Memory B cell (primary cell): ENCODE measurements around the gene GNLY.
"Not testable (repeated sequence)": the region's sequence is repeated elsewhere in the genome, so short reads cannot be mapped to it uniquely, and the experiment has no call there.

Experiments used
- ATAC-seq: fragments of 150-1000 bp; cut with Tn5 transposase; 2 replicates; pipeline ENCODE4 v1.10.0; 2021; ENCODE audit warnings: low read depth, mild to moderate bottlenecking, moderate library complexity
- DNase-seq, 2 donors: peaks; one replicate each; pipeline ENCODE4 v3.0.0; 2022; ENCODE audit warnings: low spot score in 2 of 2
- H3K27ac Mint-ChIP-seq: one replicate; pipeline ENCODE4 v1.8.0; 2022; ENCODE audit warnings: mild to moderate bottlenecking, moderate library complexity, mixed read lengths
- H3K27me3 Mint-ChIP-seq: one replicate; pipeline ENCODE4 v1.8.0; 2022; ENCODE audit warnings: mixed read lengths
- H3K36me3 Mint-ChIP-seq: one replicate; pipeline ENCODE4 v1.8.0; 2022; ENCODE audit warnings: mild to moderate bottlenecking, mixed read lengths
- H3K4me1 Mint-ChIP-seq: one replicate; pipeline ENCODE4 v1.8.0; 2022; ENCODE audit warnings: mixed read lengths
- H3K4me3 Mint-ChIP-seq: one replicate; pipeline ENCODE4 v1.8.0; 2022; ENCODE audit warnings: mild to moderate bottlenecking, moderate library complexity, mixed read lengths
- H3K9me3 Mint-ChIP-seq: one replicate; pipeline ENCODE4 v1.8.0; 2022; ENCODE audit warnings: mixed read lengths

Gene GNLY

DNA sequence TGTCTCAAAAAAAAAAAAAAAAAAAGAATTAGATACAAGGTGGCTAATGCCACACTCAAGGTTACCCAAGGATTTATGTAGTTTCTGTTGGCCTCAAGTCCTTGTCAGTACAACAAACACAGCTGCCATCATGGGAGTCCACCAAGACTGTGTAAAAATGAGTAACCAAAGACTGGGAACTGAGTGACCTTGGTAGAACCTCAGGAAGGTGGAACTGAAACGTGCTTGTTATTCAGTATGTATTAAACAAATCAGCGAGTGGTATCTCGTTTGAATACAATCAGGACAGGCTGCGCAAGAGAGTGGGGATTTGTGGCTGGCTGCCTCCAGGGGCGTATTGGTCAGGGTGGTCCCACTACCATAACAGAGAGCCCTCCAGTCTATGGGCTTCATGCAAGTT lies 24.6 kb upstream of the GNLY start:
- ATAC-seq (peak; percentile 76), DNase-seq (no peak)
- H3K36me3 Mint-ChIP-seq, result no peaks in the 10 kb centered on the region
- peak overlapping the region; percentile 25 for H3K4me3 Mint-ChIP-seq
- no peak overlapping the region for H3K27ac Mint-ChIP-seq
- no peaks in the 10 kb centered on the region for H3K9me3 Mint-ChIP-seq
- H3K27me3 Mint-ChIP-seq, result peaks cover 10% of the 10 kb centered on the region
- H3K4me1 Mint-ChIP-seq, result peaks cover 23% of the 10 kb centered on the region

DNA sequence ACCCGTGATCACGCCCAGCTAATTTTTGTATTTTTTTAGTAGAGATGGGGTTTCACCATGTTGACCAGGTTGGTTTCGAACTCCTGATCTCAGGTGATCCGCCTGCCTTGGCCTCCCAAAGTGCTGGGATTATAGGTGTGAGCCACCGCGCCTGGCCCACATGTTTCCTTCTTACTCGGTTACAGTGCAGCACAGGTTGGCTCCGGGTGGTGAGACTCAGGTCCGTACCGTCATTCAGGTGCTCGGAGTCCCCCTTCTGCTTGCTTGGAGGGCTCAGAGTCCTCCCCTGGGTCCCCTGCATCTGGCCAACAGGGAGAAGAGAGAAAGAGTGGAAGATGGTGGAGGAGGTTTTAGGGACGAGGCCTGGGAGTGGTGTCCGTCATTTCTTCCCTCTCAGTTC lies 23.7 kb upstream of the GNLY start:
- H3K36me3 Mint-ChIP-seq, H3K4me3 Mint-ChIP-seq, H3K27ac Mint-ChIP-seq, ATAC-seq, H3K9me3 Mint-ChIP-seq, DNase-seq: not testable (repeated sequence)
- Mint-ChIP-seq H3K27me3 (peaks cover 10% of the 10 kb centered on the region), H3K4me1 (peaks cover 23% of the 10 kb centered on the region)

DNA sequence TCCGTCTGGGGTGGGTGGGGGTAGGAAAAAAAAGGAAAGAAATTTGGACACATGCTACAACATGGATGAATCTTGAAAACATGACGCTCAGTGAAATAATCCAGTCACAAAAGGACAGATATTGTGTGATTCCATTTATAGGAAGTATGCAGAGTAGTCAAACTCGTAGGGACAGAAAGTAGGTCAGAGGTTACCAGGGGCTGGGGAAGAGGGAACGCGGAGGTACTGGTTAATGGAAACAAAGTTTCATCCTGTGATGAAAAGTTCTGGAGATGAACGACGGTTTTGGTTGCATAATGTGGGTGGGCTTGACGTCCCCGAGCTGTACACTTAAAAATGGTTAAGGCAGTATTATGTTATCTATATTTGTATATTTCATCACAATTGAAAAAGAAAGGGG lies 21.7 kb upstream of the GNLY start:
- ATAC-seq, result no peak
- no peak for DNase-seq
- no peaks in the 10 kb centered on the region for H3K36me3 Mint-ChIP-seq
- peaks cover 3% of the 10 kb centered on the region for H3K27me3 Mint-ChIP-seq
- no peaks in the 10 kb centered on the region for H3K9me3 Mint-ChIP-seq
- peaks cover 12% of the 10 kb centered on the region for H3K4me1 Mint-ChIP-seq
- H3K4me3 Mint-ChIP-seq, result peak overlapping the region; percentile 0
- no peak overlapping the region for H3K27ac Mint-ChIP-seq

DNA sequence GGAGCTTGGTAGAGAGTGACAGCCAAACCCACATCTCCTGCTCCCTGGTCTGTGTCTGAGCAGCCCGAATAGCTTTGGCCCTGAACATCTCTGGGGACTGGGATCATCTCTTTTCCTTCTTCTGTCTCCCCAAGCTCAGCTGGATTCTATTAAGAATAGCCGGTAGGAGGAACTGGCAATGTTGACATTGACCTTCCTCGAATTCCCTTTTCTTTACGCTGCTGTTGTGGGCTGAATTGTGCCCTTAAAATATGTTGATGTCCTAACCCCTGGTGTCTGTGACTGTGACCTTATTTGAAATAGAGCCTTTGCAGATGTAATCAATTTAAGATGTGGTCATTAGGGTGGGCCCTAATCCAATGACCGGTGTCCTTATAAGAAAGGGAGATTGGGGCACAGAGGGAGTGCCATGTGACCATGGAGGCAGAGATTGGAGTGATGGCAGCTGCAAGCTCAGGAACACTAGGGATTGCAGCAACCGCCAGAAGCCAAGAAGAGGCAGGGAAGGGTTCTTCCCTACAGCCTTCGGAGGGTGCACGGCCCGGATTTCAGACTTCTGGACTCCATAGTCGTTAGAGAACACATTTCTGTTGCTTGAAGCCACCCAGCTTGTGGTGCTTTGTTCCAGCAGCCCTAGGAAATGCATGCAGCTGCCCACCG lies 20.3 kb upstream of the GNLY start:
- H3K4me1 Mint-ChIP-seq, result peaks cover 10% of the 10 kb centered on the region
- DNase-seq, result no peak
- no peaks in the 10 kb centered on the region for H3K36me3 Mint-ChIP-seq
- H3K4me3 Mint-ChIP-seq, result no peak overlapping the region
- ATAC-seq, result no peak
- H3K27me3 Mint-ChIP-seq, result peaks cover 7% of the 10 kb centered on the region
- H3K27ac Mint-ChIP-seq, result no peak overlapping the region
- no peaks in the 10 kb centered on the region for H3K9me3 Mint-ChIP-seq

DNA sequence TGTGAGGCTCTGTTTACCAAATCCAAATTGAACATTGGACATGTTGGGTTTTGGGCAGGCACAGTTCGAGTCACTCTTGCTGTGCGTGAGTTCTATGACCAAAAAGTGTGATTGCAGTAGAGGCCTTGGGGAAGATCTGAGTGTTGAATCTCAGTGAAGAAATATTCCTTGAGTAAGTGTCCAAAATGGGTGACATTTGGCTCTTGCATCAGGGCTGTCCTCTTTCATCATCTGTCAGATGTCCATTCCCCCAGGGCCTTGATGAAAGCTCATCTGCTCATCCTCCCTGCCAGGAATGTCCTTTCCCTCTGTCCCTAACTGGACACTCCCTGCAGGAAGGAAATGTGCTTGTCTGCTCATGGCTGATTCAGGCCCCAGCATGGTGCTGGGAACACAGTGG lies 19.7 kb upstream of the GNLY start:
- DNase-seq (no peak), ATAC-seq (no peak)
- peaks cover 9% of the 10 kb centered on the region for H3K4me1 Mint-ChIP-seq
- H3K36me3 Mint-ChIP-seq, result no peaks in the 10 kb centered on the region
- no peaks in the 10 kb centered on the region for H3K9me3 Mint-ChIP-seq
- H3K27ac Mint-ChIP-seq, result no peak overlapping the region
- no peak overlapping the region for H3K4me3 Mint-ChIP-seq
- H3K27me3 Mint-ChIP-seq, result peaks cover 7% of the 10 kb centered on the region

DNA sequence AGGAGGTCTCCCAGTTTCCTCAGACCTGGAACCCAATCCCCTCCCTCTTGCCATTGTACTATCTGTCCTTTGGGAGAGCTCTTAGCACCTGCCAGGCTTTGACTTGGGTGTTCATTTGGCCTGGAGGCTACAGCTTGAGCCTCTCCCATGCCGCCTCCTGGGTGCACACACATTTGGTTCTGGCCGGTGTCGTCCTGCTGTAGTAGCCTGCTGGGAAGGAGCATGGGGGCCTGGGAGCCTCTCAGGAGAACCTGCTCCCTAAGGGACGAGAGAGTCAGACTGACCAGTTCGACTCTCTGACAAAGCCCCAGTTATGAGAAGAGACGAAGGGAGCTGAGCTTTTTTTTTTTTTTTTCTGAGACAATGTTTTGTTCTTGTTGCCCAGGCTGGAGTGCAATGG lies 18.7 kb upstream of the GNLY start:
- peaks cover 8% of the 10 kb centered on the region for H3K4me1 Mint-ChIP-seq
- H3K27ac Mint-ChIP-seq, result no peak overlapping the region
- ATAC-seq, result no peak
- H3K4me3 Mint-ChIP-seq, result no peak overlapping the region
- no peaks in the 10 kb centered on the region for H3K9me3 Mint-ChIP-seq
- H3K27me3 Mint-ChIP-seq, result peaks cover 6% of the 10 kb centered on the region
- DNase-seq, result no peak
- H3K36me3 Mint-ChIP-seq, result no peaks in the 10 kb centered on the region

DNA sequence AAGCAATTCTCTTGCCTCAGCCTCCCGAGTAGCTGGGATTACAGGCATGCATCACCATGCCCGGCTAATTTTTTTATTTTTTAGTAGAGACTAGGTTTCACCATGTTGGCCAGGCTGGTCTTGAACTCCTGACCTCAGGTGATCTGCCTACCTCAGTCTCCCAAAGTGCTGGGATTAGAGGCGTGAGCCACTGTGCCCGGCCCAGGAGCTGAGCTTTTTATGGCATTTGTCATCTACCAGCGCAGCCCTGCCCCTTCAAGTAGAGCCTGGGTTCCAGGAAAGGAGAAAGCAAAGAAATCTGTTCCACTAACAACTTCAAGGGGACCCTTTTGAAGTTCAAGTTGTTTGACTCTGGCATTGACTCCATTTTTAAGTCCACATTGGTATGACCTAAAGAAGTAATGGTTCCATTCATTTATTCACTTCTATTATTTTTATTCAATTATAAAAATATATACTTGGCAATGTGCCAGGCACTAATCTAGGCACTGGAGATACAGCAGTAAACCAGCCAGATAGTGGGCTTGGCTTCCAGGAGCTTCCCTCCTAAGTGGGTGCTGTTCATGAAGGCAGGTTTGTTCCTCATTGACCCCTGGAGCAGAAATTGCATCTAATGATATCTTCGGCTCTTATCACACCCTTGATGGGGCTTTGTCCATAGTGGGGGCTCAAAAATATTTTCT lies 18.2 kb upstream of the GNLY start:
- no peak overlapping the region for H3K4me3 Mint-ChIP-seq
- H3K36me3 Mint-ChIP-seq, result no peaks in the 10 kb centered on the region
- ATAC-seq (no peak), DNase-seq (no peak)
- peaks cover 5% of the 10 kb centered on the region for H3K27me3 Mint-ChIP-seq
- no peaks in the 10 kb centered on the region for H3K9me3 Mint-ChIP-seq
- H3K27ac Mint-ChIP-seq, result no peak overlapping the region
- H3K4me1 Mint-ChIP-seq, result peaks cover 6% of the 10 kb centered on the region

DNA sequence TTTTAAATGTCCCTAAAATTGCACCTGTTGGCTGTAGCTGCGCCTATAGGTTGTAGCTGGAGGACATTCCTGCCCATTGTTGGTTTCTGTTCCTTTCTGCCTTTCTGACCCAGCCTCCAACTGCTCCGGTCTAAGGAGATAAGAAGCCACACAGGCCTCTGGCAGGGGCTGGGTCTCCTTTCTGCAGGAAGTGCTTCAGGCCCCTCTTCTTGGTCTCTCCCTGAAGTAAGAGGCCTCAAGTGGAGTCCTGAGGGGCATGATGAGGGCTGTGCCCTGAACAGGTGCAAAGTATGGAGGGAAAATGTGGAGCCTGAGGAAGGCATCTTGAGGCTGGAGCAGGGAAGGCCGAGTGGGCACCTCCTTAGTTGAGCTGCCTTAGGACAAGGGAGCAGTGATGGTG lies 15.8 kb upstream of the GNLY start:
- Mint-ChIP-seq H3K27me3 (peaks cover 5% of the 10 kb centered on the region), H3K27ac (no peak overlapping the region), H3K4me1 (peaks cover 2% of the 10 kb centered on the region), H3K9me3 (no peaks in the 10 kb centered on the region), H3K36me3 (no peaks in the 10 kb centered on the region), H3K4me3 (no peak overlapping the region)
- DNase-seq (no peak), ATAC-seq (no peak)

DNA sequence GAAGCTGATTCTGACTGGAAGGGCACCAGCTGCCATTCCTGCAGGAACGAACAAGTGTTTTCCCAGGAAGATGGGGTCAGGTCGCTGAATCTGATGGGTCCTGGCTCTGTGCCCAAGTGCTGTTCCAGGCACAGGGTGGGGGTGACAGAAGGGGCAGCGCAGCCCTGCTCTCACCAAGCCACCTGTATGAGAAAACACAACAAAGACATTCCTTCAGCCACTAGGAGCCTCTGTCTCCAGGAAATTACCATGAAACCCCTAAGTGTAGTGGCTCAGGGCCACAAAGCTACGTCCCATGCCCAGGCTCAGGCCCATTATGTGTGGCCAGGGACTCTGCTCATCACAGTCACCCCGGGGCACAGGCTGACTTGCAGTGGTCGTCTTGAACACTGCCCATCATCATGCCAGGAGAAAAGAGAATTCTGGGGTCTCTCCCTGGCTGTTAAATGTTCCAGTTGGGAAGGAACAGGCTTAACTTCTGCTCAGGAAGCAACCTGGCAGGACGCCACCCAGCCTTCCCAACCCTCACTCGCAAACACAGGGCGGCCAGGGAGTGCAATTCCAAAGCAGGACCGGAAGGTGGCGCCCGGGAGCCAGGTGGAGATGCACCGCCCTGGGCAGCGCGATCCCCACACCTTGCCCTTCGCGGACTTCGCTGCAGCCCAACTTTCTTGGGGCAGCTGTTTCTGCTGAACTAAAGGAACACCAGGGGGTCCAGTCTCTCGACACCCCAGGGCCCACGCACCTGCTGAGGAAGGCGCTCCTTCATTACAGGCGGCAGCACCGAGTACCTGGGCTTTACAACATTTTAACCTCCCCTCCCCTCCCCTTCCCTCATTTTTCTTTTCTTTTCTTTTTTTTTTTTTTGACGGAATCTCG lies 15.1 kb upstream of the GNLY start:
- no peaks in the 10 kb centered on the region for H3K36me3 Mint-ChIP-seq
- H3K4me1 Mint-ChIP-seq, result peaks cover 2% of the 10 kb centered on the region
- peaks cover 5% of the 10 kb centered on the region for H3K27me3 Mint-ChIP-seq
- no peak overlapping the region for H3K27ac Mint-ChIP-seq
- ATAC-seq, result peak; percentile 94
- no peaks in the 10 kb centered on the region for H3K9me3 Mint-ChIP-seq
- H3K4me3 Mint-ChIP-seq, result no peak overlapping the region
- DNase-seq, result peak; percentile 78 to 89

DNA sequence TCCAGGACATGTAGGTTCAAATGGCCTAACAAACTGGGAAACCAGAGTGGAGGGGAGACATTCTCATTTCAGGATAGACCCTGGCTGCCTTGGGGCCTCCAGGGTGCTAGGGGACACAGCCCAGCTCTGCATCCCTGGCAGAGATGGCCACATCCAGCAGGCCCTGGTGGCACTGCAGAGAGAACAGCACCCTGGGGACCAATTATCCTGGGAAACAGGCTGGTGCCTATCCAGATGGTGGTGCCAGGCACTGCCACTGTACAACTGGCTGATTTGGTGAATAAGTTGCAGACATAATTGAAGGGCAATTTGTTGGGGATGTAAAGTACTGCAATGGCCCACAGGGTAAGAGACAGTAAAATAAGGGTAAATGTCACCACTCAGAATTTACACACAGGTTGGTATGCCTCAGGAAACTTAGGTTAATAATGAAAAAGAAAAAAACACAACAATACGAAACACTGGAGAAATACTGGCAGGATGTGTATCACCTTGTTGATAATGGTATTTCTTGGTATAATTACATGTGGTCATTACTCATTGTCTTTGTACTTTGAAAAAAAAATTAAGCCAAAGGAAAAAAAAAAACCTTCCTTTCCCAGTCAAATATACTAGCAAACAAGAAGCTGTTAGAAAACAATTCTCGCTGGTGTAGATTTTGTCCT lies 13.3 kb upstream of the GNLY start:
- Mint-ChIP-seq H3K36me3 (no peaks in the 10 kb centered on the region), H3K27ac (no peak overlapping the region), H3K4me3 (no peak overlapping the region), H3K27me3 (peaks cover 5% of the 10 kb centered on the region), H3K4me1 (peaks cover 2% of the 10 kb centered on the region), H3K9me3 (no peaks in the 10 kb centered on the region)
- ATAC-seq, result no peak
- DNase-seq, result no peak

DNA sequence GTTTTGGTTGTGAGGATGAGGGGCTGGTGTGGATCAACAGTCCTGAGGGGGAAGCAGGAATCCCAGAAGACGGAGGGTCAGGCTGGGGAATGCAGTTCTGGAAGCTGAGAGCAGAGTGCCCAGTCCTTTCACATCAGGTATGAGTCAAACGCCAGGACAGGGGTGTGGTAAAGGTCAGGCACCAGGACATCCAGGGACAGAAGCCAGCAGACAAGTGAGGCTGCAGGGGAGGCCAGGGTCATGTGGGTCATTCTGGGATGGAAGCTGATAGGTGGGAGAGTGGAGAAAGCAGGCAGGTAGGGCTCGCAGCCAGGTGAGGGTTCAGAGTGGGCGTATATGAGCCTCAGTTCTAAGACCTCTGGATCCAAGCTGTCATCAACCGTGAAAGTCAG lies 12.8 kb upstream of the GNLY start:
- H3K27ac Mint-ChIP-seq, result no peak overlapping the region
- H3K27me3 Mint-ChIP-seq, result peaks cover 5% of the 10 kb centered on the region
- no peak overlapping the region for H3K4me3 Mint-ChIP-seq
- no peak for ATAC-seq
- peaks cover 2% of the 10 kb centered on the region for H3K4me1 Mint-ChIP-seq
- H3K9me3 Mint-ChIP-seq, result no peaks in the 10 kb centered on the region
- no peak for DNase-seq
- H3K36me3 Mint-ChIP-seq, result no peaks in the 10 kb centered on the region

DNA sequence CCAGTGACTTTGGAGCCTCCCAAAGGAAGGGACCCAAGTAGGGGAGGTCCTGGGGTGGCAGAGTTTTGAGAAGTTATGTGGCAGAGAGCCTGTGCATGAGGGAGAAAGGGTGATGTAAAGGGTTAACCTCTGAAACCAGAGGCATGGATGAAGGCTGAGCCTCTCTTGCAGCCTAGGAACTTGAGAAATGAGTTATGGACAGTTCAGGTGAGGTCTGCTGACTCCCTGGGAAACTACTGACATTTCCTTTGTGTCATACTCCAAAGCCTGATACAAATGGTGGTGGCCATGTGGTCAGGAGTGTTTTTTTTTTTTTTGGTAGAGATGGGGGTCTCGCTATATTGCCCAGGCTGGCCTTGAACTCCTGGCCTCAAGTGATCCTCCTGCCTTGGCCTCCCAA lies 12.4 kb upstream of the GNLY start:
- DNase-seq (no peak), ATAC-seq (no peak)
- peaks cover 5% of the 10 kb centered on the region for H3K27me3 Mint-ChIP-seq
- no peak overlapping the region for H3K27ac Mint-ChIP-seq
- peaks cover 2% of the 10 kb centered on the region for H3K4me1 Mint-ChIP-seq
- no peaks in the 10 kb centered on the region for H3K36me3 Mint-ChIP-seq
- no peaks in the 10 kb centered on the region for H3K9me3 Mint-ChIP-seq
- H3K4me3 Mint-ChIP-seq, result no peak overlapping the region

DNA sequence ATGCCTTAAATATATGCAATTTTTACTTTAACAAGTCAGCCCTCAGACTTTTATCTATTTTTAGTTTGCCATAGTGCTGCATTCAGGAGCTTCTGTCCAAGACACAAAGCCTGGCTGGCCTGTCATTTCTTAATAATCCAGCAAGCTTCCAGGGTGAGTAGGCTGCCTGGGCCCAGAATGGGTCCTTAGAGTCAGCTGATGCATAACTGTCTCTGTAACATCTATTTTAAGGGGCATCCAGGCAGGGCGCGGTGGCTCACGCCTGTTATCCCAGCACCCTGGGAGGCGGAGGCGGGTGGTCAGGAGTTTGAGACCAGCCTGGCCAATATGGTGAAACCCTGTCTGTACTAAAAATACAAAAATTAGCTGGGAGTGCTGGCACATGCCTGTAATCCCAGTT lies 11.8 kb upstream of the GNLY start:
- no peaks in the 10 kb centered on the region for H3K9me3 Mint-ChIP-seq
- no peaks in the 10 kb centered on the region for H3K36me3 Mint-ChIP-seq
- H3K27me3 Mint-ChIP-seq, result peaks cover 5% of the 10 kb centered on the region
- peaks cover 2% of the 10 kb centered on the region for H3K4me1 Mint-ChIP-seq
- no peak for ATAC-seq
- no peak for DNase-seq
- H3K27ac Mint-ChIP-seq, result no peak overlapping the region
- no peak overlapping the region for H3K4me3 Mint-ChIP-seq

DNA sequence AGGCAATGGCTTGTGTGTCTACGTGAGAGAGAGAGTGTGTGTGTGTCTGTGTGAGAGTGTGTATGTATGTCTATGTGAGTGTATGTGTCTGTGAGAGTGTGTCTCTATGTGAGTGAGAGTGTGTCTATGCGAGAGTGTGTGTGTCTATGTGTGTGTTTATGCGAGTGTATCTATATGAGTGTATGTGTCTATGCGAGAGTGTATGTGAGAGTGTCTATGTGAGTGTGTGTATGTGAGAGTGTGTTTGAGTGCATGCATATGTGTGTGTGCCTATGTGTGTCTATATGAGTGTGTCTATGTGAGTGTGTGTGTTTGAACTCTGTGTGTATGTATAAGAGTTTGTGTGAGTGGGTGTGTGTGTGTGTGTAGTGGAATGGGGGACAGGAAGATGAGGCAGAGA lies 9.8 kb upstream of the GNLY start:
- DNase-seq (no peak), ATAC-seq (no peak)
- Mint-ChIP-seq H3K9me3 (no peaks in the 10 kb centered on the region), H3K4me1 (no peaks in the 10 kb centered on the region), H3K27me3 (no peaks in the 10 kb centered on the region), H3K27ac (no peak overlapping the region), H3K4me3 (no peak overlapping the region), H3K36me3 (no peaks in the 10 kb centered on the region)
